GM19240 (cell line): ENCODE measurements around the gene FRMD5.
"Not testable (repeated sequence)": the region's sequence is repeated elsewhere in the genome, so short reads cannot be mapped to it uniquely, and the experiment has no call there.

Experiments
- DNase-seq: peaks from one replicate; pipeline ENCODE4 v3.0.0; 2011; ENCODE audit warnings: low spot score; ENCODE audit not compliant: insufficient read length

Gene FRMD5

DNA sequence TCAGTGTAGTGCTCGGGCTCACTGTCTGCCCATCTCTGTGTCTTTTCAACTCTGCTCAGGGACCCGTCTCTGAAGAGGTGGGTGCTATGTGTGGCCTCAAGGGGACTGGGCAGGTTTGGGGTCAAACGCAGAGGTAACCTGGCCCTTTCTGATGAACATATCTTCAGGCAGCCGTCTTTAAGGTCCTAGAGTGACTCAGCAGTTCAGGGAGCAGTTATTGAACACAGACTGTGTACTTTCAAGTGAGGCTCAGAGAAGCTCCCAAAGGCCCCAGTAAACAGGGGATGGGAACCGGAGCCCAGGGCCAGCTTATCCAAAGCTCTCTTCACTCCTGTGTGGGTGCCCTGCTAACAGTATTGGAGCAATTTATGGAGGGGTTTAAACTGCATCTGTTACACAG is 295.1 kb downstream of the FRMD5 start:
- no peak for DNase-seq

DNA sequence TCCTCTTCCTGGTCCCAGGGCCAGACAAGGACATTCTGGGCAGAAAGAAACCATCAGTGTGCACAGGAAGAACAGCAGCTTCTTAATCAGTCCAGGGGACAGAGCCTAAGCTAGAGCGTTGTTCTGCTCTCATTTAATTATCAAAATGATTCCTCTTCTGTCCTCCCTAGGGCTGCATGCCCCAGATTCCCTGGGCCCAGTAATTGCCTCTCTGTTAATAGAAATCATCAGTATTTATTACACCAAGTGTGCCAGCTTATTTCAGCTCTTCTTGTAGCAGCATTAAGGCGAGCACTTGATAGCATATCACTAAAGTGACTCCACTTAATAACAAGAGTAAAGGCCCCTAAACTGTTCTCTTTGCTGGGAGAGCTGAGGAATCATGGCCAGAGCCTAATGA is 296.2 kb downstream of the FRMD5 start:
- DNase-seq, result no peak

DNA sequence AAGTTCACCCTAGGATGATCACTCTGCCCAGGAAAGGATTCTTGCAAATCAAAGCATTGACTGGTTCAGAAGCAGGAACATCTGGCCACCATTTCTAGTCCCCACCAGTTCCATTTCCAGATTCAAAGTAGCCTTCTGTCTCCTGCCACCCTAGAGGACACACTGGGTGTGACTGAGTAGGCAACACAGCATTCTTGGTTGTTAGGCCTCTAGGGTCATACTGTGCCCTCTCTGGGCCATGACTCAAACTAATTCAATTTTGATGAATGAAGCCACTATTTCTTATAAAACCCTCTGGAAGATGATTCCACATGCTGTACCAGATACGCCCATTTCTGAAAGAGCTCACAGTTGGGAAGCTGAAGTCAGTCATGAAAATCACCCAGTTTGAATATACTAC is 298.5 kb downstream of the FRMD5 start:
- no peak for DNase-seq

DNA sequence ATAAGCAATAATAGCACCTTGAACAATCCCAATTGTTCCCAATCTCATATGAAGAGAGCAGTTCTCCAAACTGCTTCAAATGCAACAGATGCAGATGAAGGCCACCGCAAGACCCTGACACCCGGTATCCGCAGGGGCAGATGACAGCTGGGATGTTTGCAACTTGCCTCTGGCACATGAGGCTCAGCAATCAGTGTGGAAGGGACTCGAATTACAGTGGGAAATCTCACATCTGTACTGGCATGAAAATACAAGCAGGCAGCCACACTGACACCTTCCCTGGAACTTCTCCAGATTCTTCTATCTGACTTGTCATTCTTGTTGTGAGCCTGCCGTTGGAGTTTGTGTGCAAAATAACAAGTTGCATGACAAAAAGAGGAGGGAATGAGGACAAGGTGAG is 299.5 kb downstream of the FRMD5 start:
- DNase-seq, result no peak

DNA sequence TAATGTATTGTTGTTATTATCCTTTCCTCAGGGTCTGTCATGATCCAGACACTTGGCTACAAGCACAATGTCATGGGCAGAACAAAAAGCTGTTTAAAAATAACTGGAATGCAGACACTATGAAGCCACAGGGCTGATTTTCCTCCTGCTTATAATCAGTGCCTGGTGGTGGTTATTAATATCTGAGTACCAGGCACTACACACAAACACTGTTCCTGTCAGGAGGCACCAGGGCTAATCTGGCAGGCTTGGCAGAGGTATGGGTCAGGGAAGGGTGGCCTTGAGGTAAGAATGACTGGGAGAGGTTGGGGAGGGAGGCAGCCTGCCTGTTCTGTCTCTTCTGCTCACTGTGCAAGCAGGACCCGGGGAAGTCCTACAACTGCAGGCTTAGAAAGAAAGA is 301.1 kb downstream of the FRMD5 start:
- no peak for DNase-seq

DNA sequence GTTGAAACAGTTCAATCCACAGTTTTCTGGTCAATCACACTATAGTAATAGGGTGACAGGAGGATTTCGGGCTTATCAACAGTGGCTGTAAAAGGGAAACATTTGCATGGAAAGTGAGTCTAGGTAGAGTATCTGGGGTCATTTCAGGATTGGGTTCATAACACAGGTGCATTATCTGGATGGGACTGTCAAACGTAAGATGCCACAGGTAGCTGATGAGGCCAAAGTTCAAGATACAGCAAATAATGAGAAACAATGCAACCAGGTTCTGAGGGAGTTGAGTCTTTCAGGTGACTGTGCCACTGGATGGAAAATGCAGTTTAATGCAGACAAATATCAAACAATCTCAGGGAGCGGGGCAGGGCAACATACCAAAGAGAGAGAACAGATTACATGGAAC is 306.0 kb downstream of the FRMD5 start:
- no peak for DNase-seq

DNA sequence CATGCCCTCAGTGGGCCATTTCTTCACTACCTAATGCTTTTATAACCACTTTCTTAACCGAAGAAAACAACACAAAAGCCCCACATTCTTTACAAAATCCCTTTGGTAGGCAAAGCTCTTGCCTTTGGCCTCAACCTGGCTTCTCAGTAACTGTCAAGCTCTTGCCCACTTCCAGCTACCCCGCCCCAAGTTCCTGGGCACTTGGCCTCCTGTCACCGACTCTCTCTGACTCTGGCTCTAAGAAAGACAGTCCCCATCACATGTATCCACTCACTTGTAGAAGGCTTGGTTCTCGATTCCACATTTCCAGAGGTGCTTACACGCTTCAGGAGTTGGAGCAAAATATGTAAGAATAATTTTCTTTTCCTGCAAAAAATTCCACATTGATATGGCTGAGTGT is 307.2 kb downstream of the FRMD5 start:
- no peak for DNase-seq

DNA sequence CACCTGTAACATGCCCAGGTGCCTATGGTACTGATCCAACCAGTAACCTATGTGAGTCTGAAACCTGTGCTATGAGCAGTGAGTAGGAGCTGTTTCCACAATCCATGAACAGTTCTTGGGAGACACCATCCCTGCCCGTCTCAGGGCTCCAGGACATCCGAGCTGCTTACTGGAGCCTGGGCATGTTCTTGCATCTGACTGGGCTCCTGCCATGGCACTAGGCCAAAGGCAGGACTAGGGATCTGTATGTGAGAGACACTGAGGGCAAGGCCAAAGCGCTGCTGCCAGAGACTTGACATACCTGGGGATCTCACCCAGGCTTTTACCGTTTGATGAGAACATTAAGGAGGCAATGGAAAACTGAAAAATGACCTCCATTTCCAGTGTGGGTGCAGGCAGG is 308.5 kb downstream of the FRMD5 start:
- no peak for DNase-seq

DNA sequence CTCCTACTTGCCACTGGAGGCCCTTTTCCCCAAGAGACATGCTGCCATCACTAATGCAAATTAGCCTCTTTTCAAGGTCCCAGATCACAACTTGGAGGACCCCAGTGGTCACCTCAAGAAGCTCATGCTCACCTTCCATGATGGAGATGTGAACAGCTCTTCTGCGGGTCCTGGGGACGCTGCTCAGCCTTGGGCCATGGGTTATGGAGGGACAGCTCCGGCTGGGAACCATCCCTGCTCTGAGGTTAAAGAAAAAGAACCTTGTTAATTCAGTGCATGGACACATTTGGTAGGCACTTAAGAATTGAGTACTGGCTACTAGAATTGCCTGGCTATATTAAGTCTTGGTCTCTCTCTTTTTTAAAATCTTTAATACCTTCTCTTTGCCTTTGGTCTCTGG is 311.5 kb downstream of the FRMD5 start:
- no peak for DNase-seq

DNA sequence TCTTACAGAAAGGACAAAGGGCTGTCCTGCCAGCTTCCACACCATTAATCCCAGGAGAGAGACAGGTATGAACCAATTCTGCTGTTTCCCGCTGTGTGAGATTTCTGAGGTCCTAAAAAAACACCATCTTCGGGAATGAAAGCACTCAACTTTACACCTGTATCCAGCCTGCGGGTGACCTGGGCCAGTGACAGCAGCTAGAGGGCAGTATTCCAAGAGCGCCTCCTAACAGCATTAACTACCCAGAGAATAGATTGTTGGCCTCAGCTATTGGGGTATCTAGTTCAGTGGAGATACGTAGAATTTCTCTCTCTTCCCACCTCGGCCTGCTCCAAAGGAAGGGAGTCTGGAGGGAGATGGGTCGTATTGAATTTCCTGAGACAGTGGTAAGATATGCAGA is 313.1 kb downstream of the FRMD5 start:
- DNase-seq, result no peak

DNA sequence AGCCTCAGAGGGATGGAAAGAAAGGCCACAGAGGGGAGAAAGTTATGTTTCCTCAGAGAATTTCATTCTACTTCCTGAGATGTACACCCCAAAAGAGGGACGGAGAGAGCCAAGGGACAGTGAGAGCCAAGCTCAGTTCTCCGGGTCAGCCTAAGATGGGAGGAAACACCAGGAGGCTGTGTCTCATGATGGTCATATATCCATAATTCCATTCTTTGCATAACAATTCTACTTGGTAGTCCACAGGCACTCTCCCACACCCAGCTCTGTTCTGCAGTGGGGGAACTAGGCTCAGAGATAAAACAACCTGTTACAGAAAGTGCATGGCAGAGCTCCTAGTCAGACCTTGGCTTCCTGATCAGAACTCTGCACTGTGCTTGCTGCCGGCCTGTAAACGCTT is 313.8 kb downstream of the FRMD5 start:
- DNase-seq, result no peak

DNA sequence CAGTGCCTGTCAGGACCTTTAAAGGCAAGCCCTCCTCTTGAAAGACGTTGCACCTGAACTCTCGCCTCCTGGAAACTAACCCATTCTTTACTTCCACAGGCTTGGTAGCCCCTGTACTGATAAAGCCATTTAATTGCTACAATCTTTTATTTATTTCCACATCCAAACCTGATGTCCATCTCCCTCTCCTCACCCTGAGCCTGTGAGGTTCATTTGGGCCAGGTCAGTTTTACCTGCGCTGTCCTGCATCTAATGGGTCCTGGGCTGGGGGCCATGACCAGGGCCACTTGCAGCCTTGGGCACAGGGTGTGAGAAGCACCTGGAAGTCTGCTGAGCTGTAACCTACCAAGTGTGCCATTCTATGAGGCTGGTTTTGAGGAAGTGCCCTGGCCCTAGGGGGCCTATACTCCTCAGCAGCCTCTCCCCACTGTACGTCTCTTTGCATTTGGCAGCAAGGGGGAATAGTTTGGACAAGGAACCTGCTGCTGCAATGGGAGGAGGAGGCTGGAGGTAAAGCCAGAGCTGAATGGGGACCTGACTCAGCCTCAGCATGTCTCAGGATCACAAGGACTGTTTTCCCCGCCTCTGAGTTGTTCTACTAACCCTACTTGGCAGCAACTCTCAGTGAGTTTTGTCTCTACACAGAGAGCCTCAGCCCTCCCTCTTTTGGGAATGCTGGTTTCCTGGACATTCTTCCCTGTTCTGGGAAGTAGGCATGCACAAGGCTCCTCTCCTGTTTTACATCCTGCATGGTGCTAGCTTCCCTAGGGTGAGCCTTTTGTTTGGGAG is 314.5 kb downstream of the FRMD5 start:
- DNase-seq, result no peak

DNA sequence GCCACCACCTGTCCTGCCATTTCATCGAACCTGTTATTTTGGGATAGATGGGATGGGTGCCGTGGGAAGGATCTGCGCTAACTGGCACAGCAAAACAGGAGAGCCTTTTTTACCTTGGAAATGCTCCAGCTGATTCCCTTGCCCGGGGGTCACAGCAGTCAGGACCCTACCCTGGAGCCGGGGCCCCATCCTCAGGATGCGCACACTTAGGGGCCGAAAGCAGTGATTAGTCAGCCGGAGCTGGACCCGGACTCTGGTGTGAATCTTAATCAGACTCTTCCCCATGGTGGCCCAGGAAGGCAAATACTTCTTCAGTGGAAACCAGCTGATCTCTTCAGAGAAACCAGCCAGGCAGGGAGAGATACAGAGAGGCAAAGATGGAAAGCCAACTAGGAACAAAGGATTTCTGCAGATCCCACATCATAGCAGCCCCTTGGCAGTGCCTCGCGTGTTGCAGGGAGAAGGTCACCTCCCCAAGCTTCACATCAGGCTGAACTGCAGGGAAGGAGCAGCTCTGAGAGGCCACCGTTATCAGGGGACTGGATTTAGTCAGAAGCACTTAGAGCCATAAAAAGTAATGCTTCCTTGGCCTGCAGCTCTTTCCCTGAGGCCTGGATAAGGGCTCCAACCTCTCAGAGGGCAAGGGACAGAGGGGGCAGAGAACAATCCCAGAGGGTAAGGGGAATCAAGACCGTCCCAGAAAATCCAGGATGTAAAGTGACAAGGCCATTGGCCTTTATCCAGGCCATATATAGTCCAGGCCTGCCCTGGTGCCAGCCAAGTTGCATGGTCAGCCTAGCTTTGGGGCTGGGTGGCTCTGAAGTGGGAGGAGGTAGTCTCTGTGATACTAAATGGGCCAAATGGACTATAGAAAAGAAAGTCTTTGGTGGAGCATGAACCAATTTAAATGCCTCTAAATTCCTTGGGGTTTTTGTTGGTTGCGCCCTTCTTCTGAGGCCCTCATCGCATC is 315.4 kb downstream of the FRMD5 start:
- no peak for DNase-seq

DNA sequence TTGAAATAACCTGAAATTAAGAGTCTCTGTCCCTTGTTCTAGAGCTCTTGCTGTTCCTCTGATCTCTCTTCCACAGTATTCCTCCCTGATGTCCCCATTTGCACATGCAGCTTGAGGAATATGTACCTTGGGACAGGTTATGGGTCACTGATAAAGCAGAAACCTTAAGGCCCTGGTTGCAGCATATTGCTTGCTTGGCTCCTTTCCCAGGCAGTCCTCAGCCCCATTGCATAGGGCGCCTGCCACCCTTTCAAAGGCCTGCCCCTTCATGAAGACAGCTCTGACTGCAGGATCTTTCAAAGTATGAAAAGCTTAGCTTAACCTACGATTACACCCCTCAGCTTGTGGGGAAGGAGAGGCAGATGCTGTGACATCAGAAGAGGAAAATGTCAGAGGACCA is 316.6 kb downstream of the FRMD5 start:
- no peak for DNase-seq

DNA sequence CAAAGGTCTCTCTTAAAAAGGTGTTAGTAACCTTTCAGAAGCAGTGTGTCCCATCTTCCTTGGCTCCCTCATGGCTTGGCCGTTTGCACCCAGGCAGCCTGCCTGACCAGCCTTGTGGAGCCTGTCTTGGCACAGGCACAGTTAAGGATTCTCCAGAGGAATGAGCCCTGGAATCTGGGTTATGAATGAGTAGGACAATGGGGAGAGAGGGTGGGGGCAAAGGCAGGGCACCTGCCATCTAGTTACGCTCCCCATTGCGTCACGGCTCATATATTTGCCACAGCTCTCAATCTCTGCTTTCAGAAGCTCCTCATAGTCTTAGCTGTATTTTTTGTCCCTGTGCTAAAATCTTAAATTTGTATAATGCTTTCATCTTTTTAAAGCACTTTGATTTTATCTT is 317.7 kb downstream of the FRMD5 start:
- no peak for DNase-seq

DNA sequence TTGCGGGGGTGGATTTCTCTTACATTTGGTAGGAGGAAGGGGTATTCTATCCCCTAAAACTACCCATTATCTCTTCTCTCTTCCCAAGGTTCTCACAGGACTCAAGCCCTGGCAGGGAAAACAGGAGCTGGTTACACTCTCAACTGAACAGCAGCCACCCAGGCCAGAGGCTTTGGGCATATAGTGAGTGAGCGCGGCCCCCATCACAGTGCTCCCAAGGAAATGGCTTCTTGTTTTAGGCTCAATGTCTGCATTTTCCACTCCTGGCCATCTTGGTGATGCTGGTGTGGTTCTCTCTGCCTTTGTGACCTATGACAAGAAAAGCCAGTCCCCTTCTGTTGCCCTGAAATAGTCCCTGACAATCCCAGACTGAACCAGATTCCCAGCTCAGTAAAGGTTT is 318.2 kb downstream of the FRMD5 start:
- DNase-seq, result no peak

DNA sequence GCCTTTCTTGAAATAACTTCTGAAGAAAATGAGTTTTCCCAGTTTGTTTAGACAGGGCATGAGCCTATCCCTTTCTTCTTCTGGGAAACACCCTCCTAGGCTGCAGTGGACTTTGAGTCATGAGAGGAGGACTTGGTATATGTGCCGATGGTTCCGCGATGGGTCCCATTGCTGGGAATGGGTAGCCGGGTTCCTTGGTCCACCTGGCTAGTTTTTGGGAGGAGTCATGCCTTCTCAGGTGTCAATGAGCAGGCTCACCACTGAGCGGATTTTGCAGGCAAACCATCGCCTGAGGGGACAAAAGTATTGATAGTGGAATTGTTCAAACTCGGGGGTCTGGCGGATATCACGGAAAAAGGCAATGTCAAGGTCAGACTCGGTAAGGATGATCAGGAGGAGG is 321.4 kb downstream of the FRMD5 start:
- no peak for DNase-seq

DNA sequence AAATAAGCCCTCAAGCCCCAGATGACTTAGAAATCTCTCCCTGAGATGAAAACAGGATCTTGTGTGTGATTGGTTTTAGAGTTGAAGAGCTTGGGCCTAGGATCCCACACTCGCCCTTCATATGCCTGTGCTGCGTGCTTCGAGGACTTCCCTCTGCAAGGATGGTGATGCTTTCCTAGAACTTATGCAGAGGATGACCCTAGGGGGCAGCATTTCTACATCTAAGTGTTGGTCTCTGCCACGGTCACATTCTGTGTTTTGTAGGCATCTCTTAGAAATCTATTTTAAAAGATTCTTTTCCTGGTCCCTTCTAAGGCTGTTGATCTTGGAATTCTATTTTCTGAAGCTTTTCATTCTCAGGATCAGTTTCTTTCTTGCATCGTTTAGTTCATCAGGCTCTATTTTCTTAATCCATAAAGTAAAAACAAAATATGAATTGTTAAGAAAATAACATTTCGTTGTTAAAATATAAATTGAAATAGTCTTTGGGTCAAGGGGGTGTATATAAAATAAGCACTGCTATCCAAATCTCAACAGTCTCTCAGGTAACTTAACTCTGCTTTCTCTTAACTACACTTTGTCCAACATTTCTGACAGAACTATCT is 322.6 kb downstream of the FRMD5 start:
- peak; percentile 25 for DNase-seq

DNA sequence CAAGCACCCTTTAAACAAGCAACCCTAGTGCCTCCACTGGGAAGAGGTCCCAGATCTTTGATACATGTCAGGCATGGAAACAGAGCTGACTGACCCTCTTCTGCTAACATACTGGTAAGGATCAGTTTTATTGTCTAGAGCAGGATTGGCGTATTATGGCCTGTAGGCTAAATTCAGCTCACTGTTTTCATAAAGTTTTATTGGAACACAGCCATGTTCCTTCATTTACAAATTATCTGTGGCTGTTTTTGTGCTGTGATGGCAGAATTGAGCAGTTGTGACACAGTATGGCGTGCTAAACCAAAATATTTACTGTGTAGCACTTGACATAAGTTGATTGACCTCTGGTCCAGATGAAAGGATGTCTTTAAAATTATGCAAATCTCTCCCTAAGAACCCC is 323.2 kb downstream of the FRMD5 start:
- no peak for DNase-seq

DNA sequence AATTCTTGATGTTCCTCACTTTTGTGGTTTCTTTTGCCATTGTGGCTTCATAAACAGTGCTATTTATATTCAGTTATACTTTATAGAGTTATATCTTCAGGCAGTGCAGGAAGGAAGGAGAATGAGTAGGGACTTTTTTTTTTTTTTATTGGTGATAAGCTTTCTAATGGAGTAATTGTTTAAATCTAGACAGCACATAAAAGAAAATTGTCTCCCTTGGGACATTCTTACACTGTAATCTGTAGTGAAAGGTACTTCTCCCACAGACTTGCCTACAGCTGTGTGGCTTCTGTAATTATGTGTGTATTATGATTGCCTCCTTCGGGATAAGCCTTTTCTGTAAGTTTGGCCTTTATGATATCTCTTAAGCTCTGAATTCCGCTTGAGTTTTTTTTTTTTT is 326.7 kb downstream of the FRMD5 start:
- DNase-seq, result no peak

DNA sequence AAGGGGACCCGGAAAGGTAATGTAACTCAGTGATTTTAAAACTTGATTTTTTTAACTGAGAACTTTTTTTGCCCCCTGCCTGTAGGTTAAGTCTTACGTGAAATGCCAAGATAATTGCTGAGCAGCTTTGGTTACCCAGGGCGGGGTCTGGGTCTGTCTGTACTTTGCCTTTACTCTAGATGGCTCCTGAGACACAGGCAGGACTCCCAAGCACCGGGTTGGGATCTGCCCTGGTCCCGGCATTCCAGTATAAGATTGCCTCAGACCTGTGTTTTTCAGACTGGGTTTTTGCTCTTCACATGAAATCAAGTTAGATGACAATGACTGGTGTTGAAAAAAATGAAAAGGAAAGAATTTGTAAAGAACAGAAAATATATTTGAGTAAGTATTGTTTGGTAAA is 328.0 kb downstream of the FRMD5 start:
- DNase-seq, result no peak

DNA sequence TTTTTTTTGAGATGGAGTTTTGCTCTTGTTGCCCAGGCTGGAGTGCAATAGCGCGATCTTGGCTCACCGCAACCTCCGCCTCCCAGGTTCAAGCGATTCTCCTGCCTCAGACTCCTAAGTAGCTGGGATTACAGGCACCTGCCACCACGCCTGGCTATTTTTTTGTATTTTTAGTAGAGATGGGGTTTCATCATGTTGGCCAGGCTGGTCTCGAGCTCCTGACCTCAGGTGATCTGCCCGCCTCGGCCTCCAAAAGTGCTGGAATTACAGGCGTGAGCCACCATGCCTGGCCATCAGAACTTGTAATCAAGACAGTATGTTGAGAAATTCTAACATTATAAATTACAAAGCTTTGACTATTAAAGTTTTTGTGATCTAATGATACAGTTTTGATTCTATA is 328.4 kb downstream of the FRMD5 start:
- not testable (repeated sequence) for DNase-seq
